AG09309 (cell line): ENCODE results near the gene PAX3.

ENCODE experiments used
- DNase-seq: peaks from one replicate; pipeline ENCODE4 v3.0.0-alpha.2; 2010; ENCODE audit warnings: low read depth
- H3K4me3 ChIP-seq: 2 replicates; pipeline ENCODE4 v1.5.1; 2011; ENCODE audit warnings: mild to moderate bottlenecking, low read depth, low read length, moderate library complexity; ENCODE audit not compliant: control insufficient read depth
- CTCF ChIP-seq: IDR thresholded peaks from 2 replicates; pipeline ENCODE4 v1.5.1; 2011; ENCODE audit warnings: mild to moderate bottlenecking, low read depth, low read length, inconsistent platforms; ENCODE audit not compliant: insufficient read depth, control insufficient read depth; ENCODE audit errors: missing control alignments

The PAX3 gene

GRCh38 chr2:222318712-222319585, 20.2 kb upstream of the PAX3 start:
- no peak for DNase-seq
- H3K4me3 ChIP-seq: peak overlapping the region; percentile 30

DNA sequence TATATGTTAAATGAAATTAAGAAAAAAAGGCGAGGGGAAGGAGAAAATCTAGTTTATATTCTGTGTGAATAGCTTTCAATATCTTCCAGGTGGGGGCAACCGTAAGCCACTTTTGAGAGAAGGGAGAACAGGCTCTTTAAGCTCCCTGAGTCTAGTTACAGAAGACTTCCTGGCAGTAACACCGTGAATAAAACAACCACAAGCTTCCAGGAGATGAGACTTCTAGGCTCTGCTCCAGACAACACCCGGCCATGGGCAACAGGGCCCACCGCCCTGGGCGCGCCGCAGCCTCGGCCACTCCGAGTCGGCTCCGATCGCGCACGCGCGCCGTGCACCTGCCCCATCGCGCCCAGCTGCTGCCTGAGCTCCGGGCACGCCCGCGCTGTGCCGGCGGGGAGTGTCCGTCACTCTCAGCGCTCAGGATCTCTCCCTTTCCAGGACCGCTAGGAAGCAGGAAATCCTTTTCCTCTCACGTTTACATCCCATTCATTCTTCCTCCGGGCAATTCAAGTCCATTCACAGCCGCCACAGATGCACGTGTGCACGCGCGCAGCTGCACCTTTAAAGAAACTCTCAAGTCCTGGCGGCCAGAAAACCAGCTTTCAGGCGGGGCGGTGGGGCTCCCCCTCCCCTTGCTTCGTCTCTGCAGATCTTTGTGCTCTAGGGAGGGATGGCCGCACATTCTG, 19.4 kb upstream of the PAX3 start:
- TF ChIP-seq CTCF: peak; percentile 46
- peak; percentile 35 for DNase-seq
- peak overlapping the region; percentile 30 for H3K4me3 ChIP-seq

More at GRCh38 chr2:222318712-222319585, 20.2 kb upstream of the PAX3 start:
- no peak for TF ChIP-seq CTCF

- no peak for TF ChIP-seq CTCF
- DNase-seq: no peak
- no peak overlapping the region for H3K4me3 ChIP-seq
These were observed 16.8 kb upstream of the PAX3 start for GRCh38 chr2:222315443-222316121.

DNA sequence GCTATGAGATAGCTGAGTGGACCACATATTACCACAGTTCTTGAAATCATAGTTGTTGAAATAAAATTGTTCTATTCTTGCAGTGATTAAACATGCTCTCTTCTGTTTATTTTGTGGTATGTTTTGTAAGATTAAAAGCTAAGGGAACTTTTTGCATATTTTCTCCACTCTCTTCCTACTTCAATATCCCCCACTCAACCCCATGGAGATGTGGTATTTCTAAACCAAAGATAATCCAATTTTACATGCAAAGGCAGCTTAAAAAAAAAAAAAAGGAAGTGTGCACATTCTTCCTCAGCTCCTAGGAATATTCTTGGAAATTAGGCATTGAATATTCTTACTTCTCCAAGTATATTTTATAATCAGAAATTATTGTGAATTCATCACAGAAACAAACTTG, 15.0 kb upstream of the PAX3 start:
- no peak overlapping the region for H3K4me3 ChIP-seq
- DNase-seq: no peak
- TF ChIP-seq CTCF: no peak

GRCh38 chr2:222311978-222312738, 13.4 kb upstream of the PAX3 start:
- no peak overlapping the region for H3K4me3 ChIP-seq
- TF ChIP-seq CTCF: no peak

More at GRCh38 chr2:222311978-222312738, 13.4 kb upstream of the PAX3 start:
- DNase-seq: no peak
